Measurements from ENCODE around the gene BEST1.

Gene BEST1

GRCh38 chr11:61916737-61917333 lies 33.3 kb upstream of the BEST1 start:
- DNase-seq (ENCODE audit: low read depth in 2 of 2): no peak

- no peak for DNase-seq (ENCODE audit: low read depth in 2 of 2)
These were observed 32.6 kb upstream of the BEST1 start, which contains the start of gene RAB3IL1 for GRCh38 chr11:61917334-61918109. TSS of gene RAB3IL1 (minus strand) at chr11:61917566. CDS start at chr11:61917367, 199 bp downstream.

GRCh38 chr11:61918251-61918937 lies 31.8 kb upstream of the BEST1 start:
- DNase-seq (ENCODE audit: low read depth in 2 of 2): no peak

GRCh38 chr11:61918938-61919704 lies 31.0 kb upstream of the BEST1 start:
- no peak for DNase-seq (ENCODE audit: low read depth in 2 of 2)

GRCh38 chr11:61919705-61920631 lies 30.2 kb upstream of the BEST1 start:
- no peak for DNase-seq (ENCODE audit: low read depth in 2 of 2)

- DNase-seq (ENCODE audit: low read depth in 2 of 2): no peak
These were observed 28.7 kb upstream of the BEST1 start for GRCh38 chr11:61921446-61921845.

GRCh38 chr11:61922539-61922938 lies 27.6 kb upstream of the BEST1 start:
- peak; percentile 73 to 77 for DNase-seq (ENCODE audit: low read depth in 2 of 2)

- DNase-seq (ENCODE audit: low read depth in 2 of 2): no peak
These were observed 26.7 kb upstream of the BEST1 start for GRCh38 chr11:61923166-61924063.

- DNase-seq (ENCODE audit: low read depth in 2 of 2): no peak
These were observed 26.1 kb upstream of the BEST1 start for GRCh38 chr11:61924064-61924455.

- DNase-seq (ENCODE audit: low read depth in 2 of 2): no peak
These were observed 24.4 kb upstream of the BEST1 start for GRCh38 chr11:61925736-61926135.

GRCh38 chr11:61926235-61926634 lies 23.9 kb upstream of the BEST1 start:
- no peak for DNase-seq (ENCODE audit: low read depth in 2 of 2)

GRCh38 chr11:61927501-61927900 lies 22.6 kb upstream of the BEST1 start:
- no peak for DNase-seq (ENCODE audit: low read depth in 2 of 2)

GRCh38 chr11:61928606-61929005 lies 21.5 kb upstream of the BEST1 start:
- DNase-seq (ENCODE audit: low read depth in 2 of 2): no peak

- DNase-seq (ENCODE audit: low read depth in 2 of 2): no peak
These were observed 19.2 kb upstream of the BEST1 start for GRCh38 chr11:61930933-61931332.

- no peak for DNase-seq (ENCODE audit: low read depth in 2 of 2)
These were observed 14.3 kb upstream of the BEST1 start for GRCh38 chr11:61935861-61936260.

GRCh38 chr11:61940466-61940865 lies 9.7 kb upstream of the BEST1 start:
- DNase-seq (ENCODE audit: low read depth in 2 of 2): no peak

GRCh38 chr11:61945191-61945590 lies 5.0 kb upstream of the BEST1 start:
- DNase-seq (ENCODE audit: low read depth in 2 of 2): no peak

- no peak for DNase-seq (ENCODE audit: low read depth in 2 of 2)
These were observed 3.3 kb upstream of the BEST1 start for GRCh38 chr11:61946894-61947293.

- peak; percentile 83 to 85 for DNase-seq (ENCODE audit: low read depth in 2 of 2)
These were observed 2.5 kb upstream of the BEST1 start for GRCh38 chr11:61947486-61948210.
